ENCODE data around the gene TTC3.

The TTC3 gene

GRCh38 chr21:37237764-37238163 lies 164.7 kb downstream of the TTC3 start:
- Histone ChIP-seq H3K27ac (replicated peaks) (no peak overlapping the region), H3K27me3 (ENCODE audit: insufficient read depth, poor library complexity, severe bottlenecking) (no peaks in the 10 kb centered on the region), H3K4me3 (replicated peaks; ENCODE audit: insufficient read depth, low read length) (no peak overlapping the region)
- TF ChIP-seq POLR2AphosphoS5 (IDR thresholded peaks at IDR 0.05; ENCODE audit: low read depth) (no peak), CTCF (IDR thresholded peaks at IDR 0.05; ENCODE audit: insufficient read depth, low read length) (no peak), SPI1 (IDR thresholded peaks at IDR 0.05; ENCODE audit: borderline replicate concordance, low read depth) (peak; percentile 62; the same call in 1 of the 2 replicates), REST (IDR thresholded peaks at IDR 0.05; ENCODE audit: insufficient replicate concordance, low read depth) (no peak)
- DNase-seq (ENCODE audit: low read depth in 1 of 2, low spot score in 1 of 2), result no peak

GRCh38 chr21:37240978-37241377 lies 167.9 kb downstream of the TTC3 start:
- TF ChIP-seq GABPA (IDR thresholded peaks at IDR 0.05; ENCODE audit: low read depth) (no peak), SPI1 (IDR thresholded peaks at IDR 0.05; ENCODE audit: borderline replicate concordance, low read depth) (no peak)
- no peak for DNase-seq (ENCODE audit: low read depth in 1 of 2, low spot score in 1 of 2)
- H3K27ac ChIP-seq (replicated peaks), result no peak overlapping the region
- no peak overlapping the region for H3K4me3 ChIP-seq (replicated peaks; ENCODE audit: insufficient read depth, low read length)
- no peaks in the 10 kb centered on the region for H3K27me3 ChIP-seq (ENCODE audit: insufficient read depth, poor library complexity, severe bottlenecking)

GRCh38 chr21:37241426-37241825 lies 168.4 kb downstream of the TTC3 start:
- Histone ChIP-seq H3K27me3 (ENCODE audit: insufficient read depth, poor library complexity, severe bottlenecking) (no peaks in the 10 kb centered on the region), H3K27ac (replicated peaks) (no peak overlapping the region), H3K4me3 (replicated peaks; ENCODE audit: insufficient read depth, low read length) (no peak overlapping the region)
- no peak for TF ChIP-seq SPI1 (IDR thresholded peaks at IDR 0.05; ENCODE audit: borderline replicate concordance, low read depth)
- DNase-seq (ENCODE audit: low read depth in 1 of 2, low spot score in 1 of 2), result no peak

GRCh38 chr21:37243961-37244360 lies 170.9 kb downstream of the TTC3 start:
- Histone ChIP-seq H3K4me3 (replicated peaks; ENCODE audit: insufficient read depth, low read length) (no peak overlapping the region), H3K27ac (replicated peaks) (no peak overlapping the region), H3K27me3 (ENCODE audit: insufficient read depth, poor library complexity, severe bottlenecking) (no peaks in the 10 kb centered on the region)
- no peak for DNase-seq (ENCODE audit: low read depth in 1 of 2, low spot score in 1 of 2)
- TF ChIP-seq CTCF (IDR thresholded peaks at IDR 0.05; ENCODE audit: insufficient read depth, low read length) (no peak), POLR2AphosphoS5 (IDR thresholded peaks at IDR 0.05; ENCODE audit: low read depth) (no peak), GABPA (IDR thresholded peaks at IDR 0.05; ENCODE audit: low read depth) (no peak), REST (IDR thresholded peaks at IDR 0.05; ENCODE audit: insufficient replicate concordance, low read depth) (no peak), SPI1 (IDR thresholded peaks at IDR 0.05; ENCODE audit: borderline replicate concordance, low read depth) (no peak)

GRCh38 chr21:37244501-37245095 lies 171.5 kb downstream of the TTC3 start:
- Histone ChIP-seq H3K27me3 (ENCODE audit: insufficient read depth, poor library complexity, severe bottlenecking) (no peaks in the 10 kb centered on the region), H3K27ac (replicated peaks) (no peak overlapping the region), H3K4me3 (replicated peaks; ENCODE audit: insufficient read depth, low read length) (no peak overlapping the region)
- no peak for DNase-seq (ENCODE audit: low read depth in 1 of 2, low spot score in 1 of 2)
- TF ChIP-seq REST (IDR thresholded peaks at IDR 0.05; ENCODE audit: insufficient replicate concordance, low read depth) (no peak), GABPA (IDR thresholded peaks at IDR 0.05; ENCODE audit: low read depth) (no peak), CTCF (IDR thresholded peaks at IDR 0.05; ENCODE audit: insufficient read depth, low read length) (no peak), SPI1 (IDR thresholded peaks at IDR 0.05; ENCODE audit: borderline replicate concordance, low read depth) (no peak), POLR2AphosphoS5 (IDR thresholded peaks at IDR 0.05; ENCODE audit: low read depth) (no peak)

Measured in HL-60 (cell line).